Transverse colon (tissue), 3 donors: Measurements from ENCODE around the gene MYLK.

ENCODE experiments used
- POLR2A ChIP-seq: fragments of 450-650 bp; IDR thresholded peaks from one replicate; pipeline ENCODE4 v1.6.1; 2016; ENCODE audit warnings: antibody characterized with exemption, mild to moderate bottlenecking, moderate library complexity
- TF ChIP-seq, protein P1 (sequence below), 5 experiments: fragments of 200-600 bp in 3 of 5; fragments of 450-650 bp in 2 of 5; sonication (generic) in 3 of 5; IDR thresholded peaks; 1 replicate in 2 of 5; 2 replicates in 3 of 5; pipeline ENCODE4 v1.5.1; 2016 to 2017; ENCODE audit warnings: antibody characterized with exemption in 5 of 5, inconsistent platforms in 3 of 5, mild to moderate bottlenecking in 2 of 5, moderate library complexity in 1 of 5

DNA sequence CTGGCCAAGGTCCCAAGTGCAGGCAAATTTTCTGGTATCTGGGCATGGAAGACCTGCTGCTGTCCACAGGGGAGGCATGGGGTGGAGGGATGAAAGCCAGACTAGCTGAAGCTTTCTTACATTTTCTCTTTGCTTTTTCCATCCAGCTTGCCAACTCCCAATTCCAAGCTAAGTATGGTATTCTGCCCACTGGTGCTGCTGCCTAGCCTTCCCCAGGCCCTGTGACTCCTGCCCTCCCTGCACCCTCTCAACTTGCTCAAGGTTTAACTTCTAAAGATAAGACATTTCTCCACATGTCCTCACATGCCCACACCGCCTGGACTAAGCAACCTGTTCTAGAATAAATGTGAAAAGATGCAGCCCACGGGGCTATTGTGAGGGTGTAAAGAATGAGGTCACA is 239.8 kb downstream of the MYLK start:
- TF ChIP-seq, protein P1, sequence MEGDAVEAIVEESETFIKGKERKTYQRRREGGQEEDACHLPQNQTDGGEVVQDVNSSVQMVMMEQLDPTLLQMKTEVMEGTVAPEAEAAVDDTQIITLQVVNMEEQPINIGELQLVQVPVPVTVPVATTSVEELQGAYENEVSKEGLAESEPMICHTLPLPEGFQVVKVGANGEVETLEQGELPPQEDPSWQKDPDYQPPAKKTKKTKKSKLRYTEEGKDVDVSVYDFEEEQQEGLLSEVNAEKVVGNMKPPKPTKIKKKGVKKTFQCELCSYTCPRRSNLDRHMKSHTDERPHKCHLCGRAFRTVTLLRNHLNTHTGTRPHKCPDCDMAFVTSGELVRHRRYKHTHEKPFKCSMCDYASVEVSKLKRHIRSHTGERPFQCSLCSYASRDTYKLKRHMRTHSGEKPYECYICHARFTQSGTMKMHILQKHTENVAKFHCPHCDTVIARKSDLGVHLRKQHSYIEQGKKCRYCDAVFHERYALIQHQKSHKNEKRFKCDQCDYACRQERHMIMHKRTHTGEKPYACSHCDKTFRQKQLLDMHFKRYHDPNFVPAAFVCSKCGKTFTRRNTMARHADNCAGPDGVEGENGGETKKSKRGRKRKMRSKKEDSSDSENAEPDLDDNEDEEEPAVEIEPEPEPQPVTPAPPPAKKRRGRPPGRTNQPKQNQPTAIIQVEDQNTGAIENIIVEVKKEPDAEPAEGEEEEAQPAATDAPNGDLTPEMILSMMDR (IDR thresholded peaks at IDR 0.05), result no peak
- no peak for TF ChIP-seq POLR2A
